ENCODE results near the gene CPNE6. TPM values are rescaled to one million over a fixed set of nuclear protein-coding genes. Genes with fewer than 3 reads are reported as not detected.

The CPNE6 gene
- total and polyA plus RNA-seq, 4 donors = 0.05 to 0.17 TPM; not detected in 2

DNA sequence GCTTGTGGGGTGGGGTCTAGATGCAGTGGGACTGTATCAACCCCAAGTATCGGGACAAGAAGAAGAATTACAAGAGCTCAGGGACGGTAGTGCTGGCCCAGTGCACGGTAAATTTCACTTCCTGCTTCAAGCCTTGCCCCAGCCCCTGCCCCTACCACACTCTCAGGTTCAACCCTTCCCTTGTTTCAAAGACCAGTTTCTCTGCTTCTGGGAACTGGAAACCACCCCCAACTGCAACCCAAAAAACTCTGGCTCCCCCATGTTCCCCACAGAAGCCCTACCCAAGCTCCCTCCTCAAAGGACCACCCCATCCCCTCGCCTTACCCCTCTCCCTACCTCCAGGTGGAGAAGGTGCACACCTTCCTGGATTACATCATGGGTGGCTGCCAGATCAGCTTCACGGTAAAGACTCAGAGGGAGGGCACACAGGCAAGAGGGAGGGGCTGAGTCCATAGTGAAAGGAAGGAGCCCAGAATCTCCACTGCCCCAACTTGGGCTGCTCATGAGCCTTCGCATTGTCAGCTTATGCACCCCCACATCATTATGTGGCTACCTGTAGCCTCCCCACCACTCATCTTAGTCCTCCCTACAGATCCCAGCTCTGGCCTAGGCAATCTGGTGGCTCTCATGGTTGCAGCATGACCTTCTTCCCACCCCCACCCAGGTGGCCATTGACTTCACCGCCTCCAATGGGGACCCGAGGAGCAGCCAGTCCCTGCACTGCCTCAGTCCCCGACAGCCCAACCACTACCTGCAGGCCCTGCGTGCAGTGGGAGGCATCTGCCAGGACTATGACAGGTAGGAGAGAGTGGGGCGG lies 4.3 kb downstream of the CPNE6 start:
- no peaks in the 10 kb centered on the region for H3K27me3 ChIP-seq (ENCODE audit: control insufficient read depth in 4 of 4, insufficient read depth in 4 of 4, low read length in 3 of 4)
- no peak overlapping the region for H3K9ac ChIP-seq (ENCODE audit: low read depth in 1 of 2, low read length in 2 of 2)
- 84% methylated on average over 11 of the region's 11 CpGs for WGBS
- H3K27ac ChIP-seq (ENCODE audit: low read depth in 1 of 2, low read length in 2 of 2) = peak overlapping the region in 1 of 2 donors; percentile 26
- no peak for TF ChIP-seq RAD21 (IDR thresholded peaks at IDR 0.05)
- TF ChIP-seq YY1 (IDR thresholded peaks at IDR 0.05) = no peak
- TF ChIP-seq GABPA (IDR thresholded peaks at IDR 0.05 in 1 of 2, conservative IDR thresholded peaks at IDR 0.05 in 1 of 2) = no peak
- TF ChIP-seq, protein P1, sequence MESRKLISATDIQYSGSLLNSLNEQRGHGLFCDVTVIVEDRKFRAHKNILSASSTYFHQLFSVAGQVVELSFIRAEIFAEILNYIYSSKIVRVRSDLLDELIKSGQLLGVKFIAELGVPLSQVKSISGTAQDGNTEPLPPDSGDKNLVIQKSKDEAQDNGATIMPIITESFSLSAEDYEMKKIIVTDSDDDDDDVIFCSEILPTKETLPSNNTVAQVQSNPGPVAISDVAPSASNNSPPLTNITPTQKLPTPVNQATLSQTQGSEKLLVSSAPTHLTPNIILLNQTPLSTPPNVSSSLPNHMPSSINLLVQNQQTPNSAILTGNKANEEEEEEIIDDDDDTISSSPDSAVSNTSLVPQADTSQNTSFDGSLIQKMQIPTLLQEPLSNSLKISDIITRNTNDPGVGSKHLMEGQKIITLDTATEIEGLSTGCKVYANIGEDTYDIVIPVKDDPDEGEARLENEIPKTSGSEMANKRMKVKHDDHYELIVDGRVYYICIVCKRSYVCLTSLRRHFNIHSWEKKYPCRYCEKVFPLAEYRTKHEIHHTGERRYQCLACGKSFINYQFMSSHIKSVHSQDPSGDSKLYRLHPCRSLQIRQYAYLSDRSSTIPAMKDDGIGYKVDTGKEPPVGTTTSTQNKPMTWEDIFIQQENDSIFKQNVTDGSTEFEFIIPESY (IDR thresholded peaks at IDR 0.05) = no peak
- TF ChIP-seq, protein P2, sequence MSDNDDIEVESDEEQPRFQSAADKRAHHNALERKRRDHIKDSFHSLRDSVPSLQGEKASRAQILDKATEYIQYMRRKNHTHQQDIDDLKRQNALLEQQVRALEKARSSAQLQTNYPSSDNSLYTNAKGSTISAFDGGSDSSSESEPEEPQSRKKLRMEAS (IDR thresholded peaks at IDR 0.05) = no peak
- TF ChIP-seq, protein P3, sequence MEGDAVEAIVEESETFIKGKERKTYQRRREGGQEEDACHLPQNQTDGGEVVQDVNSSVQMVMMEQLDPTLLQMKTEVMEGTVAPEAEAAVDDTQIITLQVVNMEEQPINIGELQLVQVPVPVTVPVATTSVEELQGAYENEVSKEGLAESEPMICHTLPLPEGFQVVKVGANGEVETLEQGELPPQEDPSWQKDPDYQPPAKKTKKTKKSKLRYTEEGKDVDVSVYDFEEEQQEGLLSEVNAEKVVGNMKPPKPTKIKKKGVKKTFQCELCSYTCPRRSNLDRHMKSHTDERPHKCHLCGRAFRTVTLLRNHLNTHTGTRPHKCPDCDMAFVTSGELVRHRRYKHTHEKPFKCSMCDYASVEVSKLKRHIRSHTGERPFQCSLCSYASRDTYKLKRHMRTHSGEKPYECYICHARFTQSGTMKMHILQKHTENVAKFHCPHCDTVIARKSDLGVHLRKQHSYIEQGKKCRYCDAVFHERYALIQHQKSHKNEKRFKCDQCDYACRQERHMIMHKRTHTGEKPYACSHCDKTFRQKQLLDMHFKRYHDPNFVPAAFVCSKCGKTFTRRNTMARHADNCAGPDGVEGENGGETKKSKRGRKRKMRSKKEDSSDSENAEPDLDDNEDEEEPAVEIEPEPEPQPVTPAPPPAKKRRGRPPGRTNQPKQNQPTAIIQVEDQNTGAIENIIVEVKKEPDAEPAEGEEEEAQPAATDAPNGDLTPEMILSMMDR (IDR thresholded peaks at IDR 0.05; ENCODE audit: low read depth, low read length, missing input control) = no peak
- no peak for TF ChIP-seq FOXA1 (IDR thresholded peaks at IDR 0.05)
- TF ChIP-seq, protein P4, sequence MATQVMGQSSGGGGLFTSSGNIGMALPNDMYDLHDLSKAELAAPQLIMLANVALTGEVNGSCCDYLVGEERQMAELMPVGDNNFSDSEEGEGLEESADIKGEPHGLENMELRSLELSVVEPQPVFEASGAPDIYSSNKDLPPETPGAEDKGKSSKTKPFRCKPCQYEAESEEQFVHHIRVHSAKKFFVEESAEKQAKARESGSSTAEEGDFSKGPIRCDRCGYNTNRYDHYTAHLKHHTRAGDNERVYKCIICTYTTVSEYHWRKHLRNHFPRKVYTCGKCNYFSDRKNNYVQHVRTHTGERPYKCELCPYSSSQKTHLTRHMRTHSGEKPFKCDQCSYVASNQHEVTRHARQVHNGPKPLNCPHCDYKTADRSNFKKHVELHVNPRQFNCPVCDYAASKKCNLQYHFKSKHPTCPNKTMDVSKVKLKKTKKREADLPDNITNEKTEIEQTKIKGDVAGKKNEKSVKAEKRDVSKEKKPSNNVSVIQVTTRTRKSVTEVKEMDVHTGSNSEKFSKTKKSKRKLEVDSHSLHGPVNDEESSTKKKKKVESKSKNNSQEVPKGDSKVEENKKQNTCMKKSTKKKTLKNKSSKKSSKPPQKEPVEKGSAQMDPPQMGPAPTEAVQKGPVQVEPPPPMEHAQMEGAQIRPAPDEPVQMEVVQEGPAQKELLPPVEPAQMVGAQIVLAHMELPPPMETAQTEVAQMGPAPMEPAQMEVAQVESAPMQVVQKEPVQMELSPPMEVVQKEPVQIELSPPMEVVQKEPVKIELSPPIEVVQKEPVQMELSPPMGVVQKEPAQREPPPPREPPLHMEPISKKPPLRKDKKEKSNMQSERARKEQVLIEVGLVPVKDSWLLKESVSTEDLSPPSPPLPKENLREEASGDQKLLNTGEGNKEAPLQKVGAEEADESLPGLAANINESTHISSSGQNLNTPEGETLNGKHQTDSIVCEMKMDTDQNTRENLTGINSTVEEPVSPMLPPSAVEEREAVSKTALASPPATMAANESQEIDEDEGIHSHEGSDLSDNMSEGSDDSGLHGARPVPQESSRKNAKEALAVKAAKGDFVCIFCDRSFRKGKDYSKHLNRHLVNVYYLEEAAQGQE (IDR thresholded peaks at IDR 0.05) = no peak
- TF ChIP-seq JUND (IDR thresholded peaks at IDR 0.05) = no peak
- TF ChIP-seq NR2F2 (IDR thresholded peaks at IDR 0.05) = no peak
- TF ChIP-seq, protein P5, sequence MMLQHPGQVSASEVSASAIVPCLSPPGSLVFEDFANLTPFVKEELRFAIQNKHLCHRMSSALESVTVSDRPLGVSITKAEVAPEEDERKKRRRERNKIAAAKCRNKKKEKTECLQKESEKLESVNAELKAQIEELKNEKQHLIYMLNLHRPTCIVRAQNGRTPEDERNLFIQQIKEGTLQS (IDR thresholded peaks at IDR 0.05) = no peak
- TF ChIP-seq SP1 (IDR thresholded peaks at IDR 0.05) = no peak
- TF ChIP-seq HNF4A (conservative IDR thresholded peaks at IDR 0.05) = no peak
- no peak for TF ChIP-seq HNF4G (IDR thresholded peaks at IDR 0.05)
- TF ChIP-seq TAF1 (conservative IDR thresholded peaks at IDR 0.05) = no peak
- no peak for TF ChIP-seq EGR1 (IDR thresholded peaks at IDR 0.05; ENCODE audit: low read depth in 2 of 2)
- no peak for TF ChIP-seq RXRA (IDR thresholded peaks at IDR 0.05)
- no peak for TF ChIP-seq FOXA2 (IDR thresholded peaks at IDR 0.05)
- no peak for DNase-seq (ENCODE audit: low spot score)
- H3K9me3 ChIP-seq (ENCODE audit: control insufficient read depth in 4 of 4, low read length in 3 of 4) = no peaks in the 10 kb centered on the region
- no peaks in the 10 kb centered on the region for H3K36me3 ChIP-seq (ENCODE audit: control insufficient read depth in 4 of 4, insufficient read depth in 3 of 4, low read depth in 1 of 4, low read length in 3 of 4)
- H3K4me3 ChIP-seq (ENCODE audit: low read depth in 1 of 3, low read length in 3 of 3) = no peak overlapping the region
- peaks cover 32 to 55% (median 44%) of the 10 kb centered on the region in 4 donors for H3K4me1 ChIP-seq (ENCODE audit: control insufficient read depth in 4 of 4, insufficient read depth in 4 of 4, low read length in 3 of 4)
